ENCODE results near the gene TP63.

TP63 gene

GRCh38 chr3:189776149-189776824 is 145.1 kb downstream of the TP63 start:
- DNase-seq: no peak
- no peak for TF ChIP-seq CTCF (IDR thresholded peaks at IDR 0.05; ENCODE audit: low read depth, low read length, missing control alignments)
- H3K27ac ChIP-seq: no peak overlapping the region
- no peaks in the 10 kb centered on the region for H3K36me3 ChIP-seq (replicated peaks)
- in situ Hi-C loops (cut with HindIII; ENCODE audit: low pct_ligation_motif_present, low sequenced_read_pairs): no loop called here
- H3K4me3 ChIP-seq (ENCODE audit: low read depth, low read length): no peak overlapping the region
- no peaks in the 10 kb centered on the region for H3K27me3 ChIP-seq (replicated peaks)

- Histone ChIP-seq H3K4me3 (ENCODE audit: low read depth, low read length) (no peak overlapping the region), H3K27ac (no peak overlapping the region), H3K27me3 (replicated peaks) (no peaks in the 10 kb centered on the region), H3K36me3 (replicated peaks) (no peaks in the 10 kb centered on the region)
- DNase-seq: no peak
- no peak for TF ChIP-seq CTCF (IDR thresholded peaks at IDR 0.05; ENCODE audit: low read depth, low read length, missing control alignments)
- in situ Hi-C loops (cut with HindIII; ENCODE audit: low pct_ligation_motif_present, low sequenced_read_pairs): no loop called here
Observed at GRCh38 chr3:189778340-189778950, 147.3 kb downstream of the TP63 start.

GRCh38 chr3:189779166-189779565 is 148.0 kb downstream of the TP63 start:
- no peak overlapping the region for H3K27ac ChIP-seq
- in situ Hi-C loops (cut with HindIII; ENCODE audit: low pct_ligation_motif_present, low sequenced_read_pairs): no loop called here
- no peaks in the 10 kb centered on the region for H3K36me3 ChIP-seq (replicated peaks)
- H3K4me3 ChIP-seq (ENCODE audit: low read depth, low read length): no peak overlapping the region
- no peaks in the 10 kb centered on the region for H3K27me3 ChIP-seq (replicated peaks)
- DNase-seq: no peak
- no peak for TF ChIP-seq CTCF (IDR thresholded peaks at IDR 0.05; ENCODE audit: low read depth, low read length, missing control alignments)

GRCh38 chr3:189780546-189781270 is 149.5 kb downstream of the TP63 start:
- TF ChIP-seq CTCF (IDR thresholded peaks at IDR 0.05; ENCODE audit: low read depth, low read length, missing control alignments): no peak
- H3K27me3 ChIP-seq (replicated peaks): no peaks in the 10 kb centered on the region
- in situ Hi-C loops (cut with HindIII; ENCODE audit: low pct_ligation_motif_present, low sequenced_read_pairs): no loop called here
- no peak overlapping the region for H3K4me3 ChIP-seq (ENCODE audit: low read depth, low read length)
- no peak for DNase-seq
- H3K36me3 ChIP-seq (replicated peaks): no peaks in the 10 kb centered on the region
- H3K27ac ChIP-seq: no peak overlapping the region

GRCh38 chr3:189781415-189781814 is 150.2 kb downstream of the TP63 start:
- TF ChIP-seq CTCF (IDR thresholded peaks at IDR 0.05; ENCODE audit: low read depth, low read length, missing control alignments): no peak
- Histone ChIP-seq H3K36me3 (replicated peaks) (no peaks in the 10 kb centered on the region), H3K4me3 (ENCODE audit: low read depth, low read length) (no peak overlapping the region), H3K27me3 (replicated peaks) (no peaks in the 10 kb centered on the region), H3K27ac (no peak overlapping the region)
- in situ Hi-C loops (cut with HindIII; ENCODE audit: low pct_ligation_motif_present, low sequenced_read_pairs): no loop called here
- no peak for DNase-seq
